AG09319 (cell line): ENCODE data around the gene DLG1.

Source experiments
- DNase-seq: peaks from one replicate; pipeline ENCODE4 v3.0.0-alpha.2; 2010; ENCODE audit warnings: low read depth; ENCODE audit errors: extremely low read depth
- CTCF ChIP-seq: IDR thresholded peaks from 2 replicates; pipeline ENCODE4 v1.5.1; 2011; ENCODE audit warnings: low read depth, mild to moderate bottlenecking, inconsistent platforms, low read length, moderate library complexity

DLG1 gene

GRCh38 chr3:197007296-197007940 lies 291.0 kb downstream of the DLG1 start:
- no peak for TF ChIP-seq CTCF
- no peak for DNase-seq

GRCh38 chr3:197006860-197007259 lies 291.6 kb downstream of the DLG1 start:
- no peak for TF ChIP-seq CTCF
- DNase-seq: no peak

- no peak for TF ChIP-seq CTCF
- no peak for DNase-seq
Measured at GRCh38 chr3:197006446-197006845, 292.0 kb downstream of the DLG1 start.

DNA sequence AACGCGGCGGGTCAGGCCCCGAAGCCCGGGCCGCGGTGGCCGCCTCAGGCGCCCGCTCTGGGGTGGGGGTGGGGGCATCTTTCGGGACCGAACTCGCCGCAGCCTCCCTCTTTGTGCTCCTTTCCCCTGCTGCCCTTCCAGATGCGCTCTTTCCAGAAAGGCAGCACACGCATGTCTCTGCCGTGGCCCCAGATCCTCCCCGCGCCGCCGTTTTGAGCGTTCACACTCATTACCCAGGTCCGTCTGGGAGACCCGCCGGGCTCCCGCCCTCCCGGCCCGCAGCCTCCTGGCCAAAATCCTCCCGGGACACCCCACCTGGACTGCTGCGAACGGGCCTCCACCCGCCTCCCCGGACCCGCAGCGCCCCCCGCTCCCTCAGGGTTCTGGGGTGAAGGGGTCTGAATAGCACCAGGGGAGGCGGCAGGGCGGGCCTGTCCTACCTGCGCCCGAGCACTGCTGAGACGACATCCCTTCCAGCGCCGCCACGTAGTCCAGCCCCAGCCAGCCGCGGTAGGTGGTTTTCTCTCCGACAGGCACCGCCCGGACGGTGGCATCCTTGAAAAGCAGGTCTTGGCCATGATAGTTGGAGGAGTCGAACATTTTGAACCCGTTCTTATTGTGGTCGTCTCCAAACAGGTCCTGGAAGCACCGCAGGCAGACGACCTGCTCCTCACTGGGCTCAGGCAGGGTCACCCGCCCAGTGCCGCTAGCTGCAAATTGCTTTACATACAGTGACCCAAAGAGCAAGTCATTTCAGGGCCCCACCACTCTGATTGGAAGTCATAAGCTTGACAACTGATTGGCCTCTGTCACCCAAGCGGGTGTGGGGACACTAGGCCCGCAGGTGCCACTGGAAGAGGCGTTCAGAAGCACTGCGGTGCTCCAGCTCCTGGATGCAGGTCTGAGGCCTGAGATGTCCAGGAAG lies 294.7 kb downstream of the DLG1 start:
- TF ChIP-seq CTCF: no peak

DNA sequence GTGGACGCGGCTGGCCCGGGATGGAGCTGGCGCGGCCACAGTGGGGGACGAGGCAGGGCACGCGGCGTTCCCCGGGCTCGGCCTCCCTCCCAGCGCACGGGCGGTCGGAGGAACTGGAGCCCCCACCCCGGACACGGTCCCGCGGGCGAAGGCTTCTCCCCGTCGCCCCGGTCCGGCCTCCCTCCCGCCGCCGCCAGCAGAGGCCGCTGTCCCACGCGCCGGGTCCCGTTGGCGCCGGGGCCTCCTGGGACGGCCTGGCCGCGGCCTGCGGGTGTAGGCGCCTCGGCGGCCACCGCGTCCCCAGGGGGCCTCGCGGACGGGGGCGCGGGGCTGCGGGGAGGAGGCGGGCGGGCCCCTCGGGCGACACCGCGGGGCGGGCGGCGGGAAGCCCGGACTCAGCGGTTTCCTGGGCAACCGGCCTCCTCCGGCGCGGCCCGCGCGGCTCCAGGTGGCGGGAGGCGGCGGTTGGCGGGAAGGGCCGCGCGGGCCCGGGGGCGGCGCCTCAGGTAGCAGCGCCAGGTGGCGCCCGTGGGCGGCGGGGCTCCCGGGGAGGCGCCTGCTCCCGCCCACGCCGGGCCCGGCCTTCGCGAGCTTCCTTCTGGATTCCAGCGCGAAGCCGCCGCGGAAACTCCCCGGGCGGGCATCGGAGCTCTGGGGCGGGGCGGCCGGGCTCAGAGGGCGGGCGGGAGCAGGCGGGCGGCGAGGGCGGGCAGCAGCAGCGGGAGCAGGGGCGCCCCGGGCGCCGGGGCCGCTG lies 295.5 kb downstream of the DLG1 start:
- TF ChIP-seq CTCF: peak; percentile 43
- DNase-seq: peak; percentile 27

More for the DNA sequence above, 294.7 kb downstream of the DLG1 start:
- DNase-seq: no peak

DNA sequence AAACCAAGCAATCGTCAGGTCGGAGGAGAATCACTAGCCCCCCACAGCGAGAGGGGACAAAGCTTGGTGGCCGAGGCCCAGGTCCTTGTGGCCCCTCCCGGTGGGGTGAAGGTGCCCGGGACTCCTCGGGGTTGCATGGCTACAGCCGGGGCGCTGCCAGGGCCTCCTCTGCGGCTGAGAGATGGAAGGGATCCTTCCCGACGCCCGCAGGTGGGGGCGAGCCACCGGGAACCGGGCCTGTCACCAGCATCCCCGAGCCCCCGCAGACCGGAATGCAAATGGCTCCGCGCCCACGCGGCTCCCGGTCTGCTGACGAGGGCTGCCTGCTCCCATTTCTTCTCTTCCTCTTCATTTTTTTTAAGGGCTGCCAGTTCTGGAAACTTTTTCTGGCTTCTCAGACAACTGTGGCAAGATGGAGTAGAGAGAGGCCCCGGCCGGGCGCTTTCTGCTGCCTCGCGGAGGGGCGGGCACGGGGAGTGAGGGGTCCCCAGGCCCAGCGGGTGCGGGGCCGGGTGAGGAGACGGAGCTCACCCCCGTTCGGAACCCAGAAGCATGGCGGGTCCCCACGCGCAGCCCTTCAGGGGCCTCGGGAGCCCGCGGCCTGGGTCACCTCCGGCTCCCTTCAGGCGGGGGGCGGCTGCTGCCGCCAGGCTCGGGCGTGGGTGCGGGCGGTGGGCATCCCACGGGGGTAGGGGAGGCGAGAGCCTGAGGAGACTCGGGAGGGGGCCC lies 296.3 kb downstream of the DLG1 start:
- DNase-seq: no peak
- TF ChIP-seq CTCF: no peak
